Spleen (tissue), 11 donors: ENCODE measurements around the gene PRR33. TPM values are rescaled to one million over a fixed set of nuclear protein-coding genes. Genes with fewer than 3 reads are reported as not detected.

Experiments used
- DNase-seq: peaks from one replicate; pipeline ENCODE4 v3.0.0-alpha.2; 2020
- H3K27ac ChIP-seq, 8 donors: fragments of 200-600 bp; sonication (generic) in 7 of 8; 1 replicate in 4 of 8; 2 replicates in 4 of 8; pipeline versions ENCODE4 v1.5.0 to v1.8.0; 2016 to 2021; ENCODE audit warnings: inconsistent platforms in 4 of 8, mild to moderate bottlenecking in 4 of 8, moderate library complexity in 1 of 8
- H3K27me3 ChIP-seq, 7 donors: fragments of 200-600 bp; sonication (generic) in 6 of 7; replicated peaks in 1 of 7; 1 replicate in 4 of 7; 2 replicates in 3 of 7; pipeline versions ENCODE4 v1.5.0 to v1.8.0; 2016 to 2021; ENCODE audit warnings: inconsistent platforms in 3 of 7, mild to moderate bottlenecking in 1 of 7
- H3K36me3 ChIP-seq, 6 donors: fragments of 200-600 bp; sonication (generic) in 5 of 6; 1 replicate in 4 of 6; 2 replicates in 2 of 6; pipeline versions ENCODE4 v1.5.0 to v1.8.0; 2016 to 2021; ENCODE audit warnings: inconsistent platforms in 2 of 6
- H3K4me1 ChIP-seq, 6 donors: fragments of 200-600 bp; sonication (generic) in 5 of 6; 1 replicate in 3 of 6; 2 replicates in 3 of 6; pipeline versions ENCODE4 v1.5.0 to v1.8.0; 2016 to 2021; ENCODE audit warnings: inconsistent platforms in 3 of 6
- H3K4me3 ChIP-seq, 8 donors: fragments of 200-600 bp; sonication (generic) in 7 of 8; 1 replicate in 4 of 8; 2 replicates in 4 of 8; pipeline versions ENCODE4 v1.5.0 to v1.8.0; 2016 to 2021; ENCODE audit warnings: inconsistent platforms in 4 of 8, mild to moderate bottlenecking in 4 of 8, moderate library complexity in 2 of 8
- H3K9me3 ChIP-seq, 8 donors: fragments of 200-600 bp; sonication (generic) in 7 of 8; 1 replicate in 4 of 8; 2 replicates in 4 of 8; pipeline versions ENCODE4 v1.5.0 to v1.8.0; 2016 to 2021; ENCODE audit warnings: inconsistent platforms in 4 of 8
- POLR2A ChIP-seq, 3 donors: fragments of 450-650 bp; IDR thresholded peaks; one replicate each; pipeline ENCODE4 v1.5.1; 2017; ENCODE audit warnings: antibody characterized with exemption in 3 of 3, mild to moderate bottlenecking in 1 of 3
- POLR2AphosphoS5 ChIP-seq, 3 donors: sonication (generic); formaldehyde crosslinking; IDR thresholded peaks; one replicate each; pipeline ENCODE4 v1.5.1; 2017; ENCODE audit warnings: antibody characterized with exemption in 3 of 3
- WGBS, 5 donors: extraction: QIAGEN DNeasy Blood & Tissue Kit in 3 of 5; methylation state at CpG; one replicate each; pipeline versions ENCODE4 v1.1.5 to v1.1.7; 2013 to 2018; 5-methylcytosine and 5-hydroxymethylcytosine counted together
- intact Hi-C: fragments of 100-400 bp; cut with DNase I; formaldehyde crosslinking; loops from one replicate; pipeline ENCODE4 v1.15.0; 2023; ENCODE audit warnings: low total_unique reads
- polyA plus RNA-seq, 3 donors: library from polyadenylated mRNA; stranded (reverse); fragments of 200-250 nt; gene quantifications; one replicate each; pipeline ENCODE4 v1.2.1, GENCODE V29; 2013
- total RNA-seq, 7 donors: library from RNA; depleted of rRNA in 3 of 7; stranded (reverse); fragments of >200 nt in 3 of 7; fragmentation: NEBNext Ultra II Directional in 4 of 7; extraction: Animal tissue kit (Norgen Biotek cat#: 25700) in 4 of 7; gene quantifications; one replicate each; pipeline versions ENCODE4 v1.1.0 to v1.2.1, GENCODE V29; 2016 to 2021
- TF ChIP-seq, protein P1 (sequence below), 11 experiments: fragments of 200-600 bp in 7 of 11; fragments of 450-650 bp in 4 of 11; sonication (generic) in 4 of 11; IDR thresholded peaks in 8 of 11; conservative IDR thresholded peaks in 3 of 11; 1 replicate in 7 of 11; 2 replicates in 4 of 11; pipeline versions ENCODE4 v1.4.0 to v1.8.0; 2016 to 2021; ENCODE audit warnings: antibody characterized with exemption in 11 of 11, inconsistent platforms in 4 of 11, mild to moderate bottlenecking in 1 of 11
- donor health status: healthy with polysubstance abuse.
- donor health status: DM: no; HTN: no; CAD: no; lungs with moderate emphysema.
- donor health status: DM: no; HTN: no; CAD: no.
- donor health status: Bipolar disorder and iron deficiency.
- donor health status: healthy.
- donor health status: DM: no; HTN: no; CAD: no.
- donor health status: DM: yes; HTN: yes; CAD: no.

The PRR33 gene
- total and polyA plus RNA-seq, 10 donors = 0.03 to 0.64 (median 0.20) TPM; not detected in 7

DNA sequence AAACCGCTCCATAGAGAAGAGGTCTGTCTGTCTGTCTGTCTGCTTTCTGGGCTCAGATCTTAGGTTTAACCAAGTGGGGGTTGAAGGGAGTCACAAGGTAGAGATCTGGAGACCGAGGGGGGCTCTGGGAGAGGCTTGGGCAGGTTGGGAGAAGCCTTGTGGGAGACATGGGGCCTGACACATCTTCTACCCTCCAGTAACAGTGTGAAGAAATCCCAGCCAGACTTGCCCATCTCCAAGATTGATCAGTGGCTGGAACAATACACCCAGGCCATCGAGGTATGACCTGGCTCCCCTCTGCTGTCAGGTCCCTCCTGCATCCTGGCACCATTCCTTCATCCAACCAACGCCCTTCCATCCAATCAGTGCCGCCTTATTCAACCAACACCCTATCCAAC, 7.4 kb downstream of the PRR33 start:
- no peak for TF ChIP-seq POLR2A (IDR thresholded peaks at IDR 0.05)
- TF ChIP-seq, protein P1, sequence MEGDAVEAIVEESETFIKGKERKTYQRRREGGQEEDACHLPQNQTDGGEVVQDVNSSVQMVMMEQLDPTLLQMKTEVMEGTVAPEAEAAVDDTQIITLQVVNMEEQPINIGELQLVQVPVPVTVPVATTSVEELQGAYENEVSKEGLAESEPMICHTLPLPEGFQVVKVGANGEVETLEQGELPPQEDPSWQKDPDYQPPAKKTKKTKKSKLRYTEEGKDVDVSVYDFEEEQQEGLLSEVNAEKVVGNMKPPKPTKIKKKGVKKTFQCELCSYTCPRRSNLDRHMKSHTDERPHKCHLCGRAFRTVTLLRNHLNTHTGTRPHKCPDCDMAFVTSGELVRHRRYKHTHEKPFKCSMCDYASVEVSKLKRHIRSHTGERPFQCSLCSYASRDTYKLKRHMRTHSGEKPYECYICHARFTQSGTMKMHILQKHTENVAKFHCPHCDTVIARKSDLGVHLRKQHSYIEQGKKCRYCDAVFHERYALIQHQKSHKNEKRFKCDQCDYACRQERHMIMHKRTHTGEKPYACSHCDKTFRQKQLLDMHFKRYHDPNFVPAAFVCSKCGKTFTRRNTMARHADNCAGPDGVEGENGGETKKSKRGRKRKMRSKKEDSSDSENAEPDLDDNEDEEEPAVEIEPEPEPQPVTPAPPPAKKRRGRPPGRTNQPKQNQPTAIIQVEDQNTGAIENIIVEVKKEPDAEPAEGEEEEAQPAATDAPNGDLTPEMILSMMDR (IDR thresholded peaks at IDR 0.05 in 8 of 11, conservative IDR thresholded peaks at IDR 0.05 in 3 of 11) = no peak
- TF ChIP-seq POLR2AphosphoS5 (IDR thresholded peaks at IDR 0.05) = no peak
- no peaks in the 10 kb centered on the region for H3K9me3 ChIP-seq
- H3K4me3 ChIP-seq = no peak overlapping the region
- H3K36me3 ChIP-seq = peaks cover 0 to 100% (median 78%) of the 10 kb centered on the region in 6 donors
- no peak overlapping the region for H3K27ac ChIP-seq
- 92 to 96% (median 94%) methylated on average over 5 of the region's 5 CpGs for WGBS, 5 donors
- intact Hi-C loops = loop anchor here (5.0 kb wide), 1 partner anchor 33 kb away; the partner anchor contains the start of gene TNNT3
- no peak for DNase-seq
- H3K27me3 ChIP-seq = peaks cover 0 to 4% (median 0%) of the 10 kb centered on the region in 7 donors
- peaks cover 30 to 65% (median 56%) of the 10 kb centered on the region in 6 donors for H3K4me1 ChIP-seq

- H3K27ac ChIP-seq = peak overlapping the region in 3 of 8 donors; percentile 70 to 86 (median 79)
- peaks cover 29 to 65% (median 56%) of the 10 kb centered on the region in 6 donors for H3K4me1 ChIP-seq
- DNase-seq = peak; percentile 71
- no peak for TF ChIP-seq POLR2A (IDR thresholded peaks at IDR 0.05)
- peak; percentile 18 to 28 (median 24) for TF ChIP-seq POLR2AphosphoS5 (IDR thresholded peaks at IDR 0.05)
- TF ChIP-seq, protein P1 (IDR thresholded peaks at IDR 0.05 in 8 of 11, conservative IDR thresholded peaks at IDR 0.05 in 3 of 11) = no peak
- WGBS, 5 donors = 90 to 94% (median 93%) methylated on average over 14 of the region's 14 CpGs
- no peaks in the 10 kb centered on the region for H3K9me3 ChIP-seq
- H3K4me3 ChIP-seq = no peak overlapping the region
- H3K27me3 ChIP-seq = no peaks in the 10 kb centered on the region
- intact Hi-C loops = loop anchor here (5.0 kb wide), 1 partner anchor 34 kb away; the partner anchor contains the start of gene TNNT3
- H3K36me3 ChIP-seq = peaks cover 0 to 100% (median 72%) of the 10 kb centered on the region in 6 donors
Observed at GRCh38 chr11:1883346-1884302, 8.1 kb downstream of the PRR33 start.

DNA sequence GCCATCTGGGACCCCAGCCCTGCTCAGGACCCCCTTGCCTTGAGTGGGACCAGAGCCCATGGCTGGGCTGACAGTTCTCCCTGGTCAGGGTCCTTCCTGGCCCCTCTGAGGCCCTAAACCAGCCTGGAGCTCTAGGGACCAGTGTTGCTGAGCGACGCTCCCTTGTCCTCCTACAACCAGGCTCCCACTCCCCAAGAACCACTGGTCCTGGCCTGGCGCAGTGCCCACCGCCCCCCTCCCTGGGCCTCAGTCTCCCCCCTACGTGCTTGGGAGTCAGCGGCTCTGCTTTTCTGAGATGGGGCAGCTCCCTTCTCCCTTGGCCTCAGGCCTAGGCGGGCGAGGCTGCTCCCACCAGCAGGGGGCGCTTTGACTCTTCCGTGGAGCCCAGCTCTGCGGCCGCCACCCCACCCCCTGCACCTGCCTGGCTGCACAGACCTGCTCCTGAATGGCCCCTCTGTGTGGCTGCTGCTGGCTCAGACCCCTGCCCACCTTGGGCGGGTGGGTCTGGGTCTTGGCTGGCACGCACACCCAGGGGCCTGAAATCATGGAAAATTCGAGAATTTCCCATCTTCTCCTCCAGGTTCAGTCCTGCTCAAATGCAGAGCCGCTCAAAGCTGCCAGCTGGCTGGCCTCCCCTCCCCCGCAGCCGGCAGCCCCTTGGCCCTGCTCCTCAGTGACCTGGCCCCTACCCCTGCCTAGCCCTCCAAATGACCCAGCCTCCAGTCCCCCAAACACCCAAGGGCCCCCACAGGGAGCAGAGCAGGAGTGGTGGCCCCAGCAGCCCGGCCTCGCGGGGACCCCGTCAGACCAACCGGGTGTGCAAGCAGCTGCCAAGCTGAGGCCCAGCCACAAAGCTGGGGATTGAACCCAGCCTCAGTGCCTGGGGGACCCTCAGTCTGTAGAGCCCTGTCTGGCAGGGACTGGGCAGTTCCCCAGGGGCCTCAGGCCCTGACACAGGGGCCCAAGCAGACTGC, 9.1 kb downstream of the PRR33 start:
- H3K4me3 ChIP-seq = peak overlapping the region in 1 of 8 donors; percentile 34
- WGBS, 5 donors = 19 to 42% (median 36%) methylated on average over 14 to 23 of the region's 23 CpGs
- DNase-seq = peak; percentile 96
- no peaks in the 10 kb centered on the region for H3K9me3 ChIP-seq
- TF ChIP-seq, protein P1 (IDR thresholded peaks at IDR 0.05 in 8 of 11, conservative IDR thresholded peaks at IDR 0.05 in 3 of 11) = peak; percentile 80 to 97 (median 92)
- TF ChIP-seq POLR2AphosphoS5 (IDR thresholded peaks at IDR 0.05) (peak; percentile 55 to 78 (median 63)), POLR2A (IDR thresholded peaks at IDR 0.05) (no peak)
- intact Hi-C loops = loop anchor here (5.0 kb wide), 1 partner anchor 35 kb away; the partner anchor contains the start of gene TNNT3
- H3K36me3 ChIP-seq = peaks cover 0 to 98% (median 61%) of the 10 kb centered on the region in 6 donors
- H3K27ac ChIP-seq = peak overlapping the region in 7 of 8 donors; percentile 48 to 86 (median 70)
- no peaks in the 10 kb centered on the region for H3K27me3 ChIP-seq
- H3K4me1 ChIP-seq = peaks cover 27 to 65% (median 57%) of the 10 kb centered on the region in 6 donors
